ENCODE data around the gene SLC9A9.

Gene SLC9A9

DNA sequence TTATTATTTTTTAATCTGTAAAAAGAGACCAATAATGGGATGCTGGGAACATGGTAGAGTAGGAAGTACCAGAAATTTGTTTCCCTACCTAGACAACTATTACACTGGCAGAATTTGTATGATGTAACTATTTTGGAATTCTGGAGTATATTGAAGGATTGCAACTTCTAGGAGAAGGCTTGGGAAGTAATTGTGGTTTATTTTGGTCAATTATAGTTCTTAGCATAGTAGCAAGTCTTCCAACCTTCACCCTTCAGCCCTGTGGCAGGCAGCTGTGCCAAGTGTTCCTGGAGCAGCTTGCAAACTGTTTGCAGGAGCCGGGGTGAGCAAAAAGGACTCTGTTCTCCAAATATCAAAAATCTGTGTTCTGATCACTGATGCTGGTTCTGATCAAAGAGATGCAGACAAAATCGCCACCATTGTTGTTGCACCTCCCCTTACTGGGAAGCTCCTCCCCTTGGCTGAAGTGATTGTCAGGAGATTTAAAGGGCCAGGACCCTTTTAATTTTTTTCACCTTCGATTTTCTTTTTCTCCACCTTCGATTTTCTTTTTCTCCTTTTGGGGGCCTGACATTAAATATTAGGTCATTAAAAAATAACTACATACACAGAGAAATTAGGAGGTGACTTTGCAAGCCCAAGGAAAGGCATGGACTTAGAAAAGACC, 363.3 kb downstream of the SLC9A9 start:
- DNase-seq, result no peak

DNA sequence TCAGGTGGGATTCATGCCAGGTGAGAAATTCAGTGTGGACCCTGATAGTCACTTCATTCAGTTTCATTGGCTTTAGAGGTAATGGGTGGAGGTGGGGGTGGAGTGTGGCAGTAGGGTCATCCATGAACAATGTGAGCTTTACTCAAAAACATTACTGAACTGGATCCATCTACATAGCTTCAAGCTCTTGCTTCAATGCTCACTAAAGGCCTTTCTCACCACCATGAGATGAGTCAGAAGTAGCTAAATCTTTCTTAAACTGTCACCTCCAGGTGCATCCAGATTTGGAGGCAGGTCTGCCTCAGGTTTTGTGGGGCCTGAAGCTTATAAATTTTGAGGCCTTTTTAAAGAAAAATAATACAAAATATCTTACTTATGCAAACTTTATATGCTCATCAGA, 365.1 kb downstream of the SLC9A9 start:
- DNase-seq, result no peak

DNA sequence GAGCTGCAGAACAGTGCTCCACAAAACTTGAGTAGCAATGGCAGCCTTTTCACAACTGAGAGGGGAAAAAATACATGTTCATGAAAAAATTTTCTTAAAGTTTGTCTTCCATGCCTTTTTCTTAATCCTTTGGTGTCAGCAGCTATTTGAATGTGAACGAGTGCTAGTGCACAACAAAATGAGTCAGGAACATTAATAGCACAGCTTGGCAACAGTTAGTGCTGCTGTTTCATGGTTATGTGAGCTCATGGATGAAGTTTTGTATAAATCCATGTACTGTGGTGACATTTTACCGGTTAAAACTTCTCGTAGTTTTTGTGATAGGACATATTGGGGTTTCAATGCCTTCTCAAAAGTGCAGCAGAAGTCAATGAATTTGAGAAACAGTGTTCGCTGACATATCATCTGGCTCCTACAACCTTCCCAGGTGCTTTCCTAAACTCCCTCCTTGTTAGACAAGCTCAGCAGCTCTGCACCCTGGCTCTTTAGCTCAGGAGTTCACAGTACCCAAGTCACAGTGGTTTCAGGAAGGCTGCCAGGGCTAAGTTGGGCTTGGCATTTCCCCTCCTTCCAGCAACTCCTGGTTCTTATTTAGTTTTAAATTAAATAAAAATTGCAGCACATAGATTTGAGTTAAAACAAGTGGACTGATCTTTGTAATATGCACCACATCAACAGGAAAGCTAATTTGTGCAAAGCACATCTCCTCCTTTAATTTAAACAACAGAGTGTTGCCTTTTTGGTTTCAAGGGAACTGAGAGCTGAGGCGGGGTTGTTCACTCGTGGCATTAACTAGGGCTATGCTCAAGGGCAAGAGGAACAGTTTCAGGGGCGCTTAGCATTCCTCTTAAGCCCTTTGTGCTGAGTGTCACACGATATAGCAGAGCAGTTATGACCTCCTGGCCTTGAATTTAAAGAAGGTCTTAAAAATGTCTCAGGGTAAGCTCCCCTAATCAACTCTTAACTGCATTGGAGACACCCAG, 365.9 kb downstream of the SLC9A9 start:
- no peak for DNase-seq

DNA sequence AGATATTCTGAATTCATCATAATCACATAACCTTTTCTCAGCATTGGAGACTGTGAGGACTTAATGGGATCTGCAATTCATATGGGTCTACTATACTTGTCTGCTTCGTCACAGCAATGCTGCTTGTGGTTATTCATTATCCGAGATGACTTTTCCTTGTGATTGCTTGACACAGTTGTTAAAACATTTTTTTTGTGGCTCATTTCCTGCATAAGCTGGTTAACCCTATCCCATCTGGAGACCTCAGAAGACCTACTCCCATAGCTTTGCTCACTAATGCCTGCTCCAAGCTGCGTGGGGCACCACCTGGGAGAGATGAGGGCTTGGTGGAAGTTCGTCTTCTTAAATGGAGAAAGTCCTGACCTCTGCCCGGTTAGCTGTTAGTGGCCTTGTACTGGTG, 367.9 kb downstream of the SLC9A9 start:
- no peak for DNase-seq

DNA sequence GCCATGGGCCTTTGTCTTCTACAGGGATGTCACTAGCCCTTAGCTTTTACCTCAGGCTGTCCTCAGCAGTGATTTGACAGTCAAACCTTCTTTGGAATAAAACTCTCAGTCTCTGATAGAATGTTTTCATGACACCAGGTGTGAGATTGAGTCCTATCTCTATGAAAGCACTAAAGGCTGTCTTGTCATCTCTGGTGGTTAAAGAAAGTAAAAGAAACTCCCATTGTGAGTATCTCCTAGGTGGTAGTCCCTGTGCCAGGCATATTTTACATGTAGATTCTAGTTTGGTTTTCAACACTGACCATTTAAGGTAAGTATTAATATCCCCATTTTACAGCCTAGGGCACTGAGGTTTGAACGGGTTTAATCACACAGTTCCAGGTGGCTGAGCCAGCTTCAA, 368.5 kb downstream of the SLC9A9 start:
- DNase-seq, result no peak

DNA sequence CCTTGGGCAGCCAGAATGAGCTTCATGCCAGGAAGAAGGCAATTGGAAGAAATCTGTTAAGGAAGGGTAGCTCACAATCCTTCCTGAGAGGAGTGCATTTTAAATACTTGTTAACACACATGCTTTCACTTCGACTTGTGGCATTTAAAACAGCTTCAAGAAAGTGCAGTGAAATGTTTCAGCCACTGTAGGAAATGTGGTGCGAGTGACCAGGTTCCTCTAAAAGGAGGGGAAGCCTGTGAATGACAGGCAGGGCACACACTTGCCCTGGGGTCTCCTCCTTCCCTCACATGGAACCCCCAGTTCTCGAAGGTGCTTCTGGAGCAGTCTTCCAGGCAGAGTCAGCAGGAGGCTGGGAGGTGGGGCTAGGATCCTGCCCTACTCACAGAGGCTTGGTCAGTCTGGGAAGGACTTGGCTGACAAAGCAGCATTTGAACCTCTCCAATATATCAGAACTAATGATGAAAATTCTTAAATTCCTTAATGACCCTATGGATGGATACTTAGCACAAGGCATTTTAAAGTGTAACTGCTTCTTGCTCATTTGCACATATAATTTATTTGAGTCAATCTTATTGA, 370.1 kb downstream of the SLC9A9 start:
- no peak for DNase-seq

DNA sequence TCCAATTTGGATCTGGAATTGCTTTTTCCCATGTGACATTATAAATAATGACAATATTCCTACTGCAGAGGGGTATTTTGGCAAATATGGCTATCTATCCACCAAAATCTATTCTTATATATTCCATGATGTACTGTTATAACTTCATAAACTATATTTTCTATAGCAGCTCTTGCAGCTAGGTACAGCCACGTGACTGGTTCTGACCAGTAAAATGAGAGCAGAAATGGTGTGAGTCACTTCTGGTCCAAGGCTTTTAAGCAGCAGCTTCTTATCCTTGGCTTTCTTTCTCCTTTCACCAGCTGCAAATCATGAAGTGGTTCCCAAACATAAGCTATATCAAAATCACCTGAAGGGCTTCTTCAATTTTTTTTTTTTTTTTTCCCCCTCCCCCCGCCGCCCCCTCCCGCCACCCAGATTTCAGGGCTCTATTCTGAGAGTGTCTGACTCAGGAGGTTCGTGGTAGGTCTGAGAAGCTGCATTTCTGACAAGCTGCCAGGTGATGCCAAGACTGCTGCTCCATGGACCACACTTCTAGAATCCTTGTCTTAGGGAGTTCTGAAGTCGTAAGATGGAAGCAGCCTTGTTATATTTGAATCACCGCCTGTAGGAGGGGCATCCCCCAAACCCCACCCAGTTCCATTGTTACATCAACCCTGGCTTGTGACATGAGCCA, 371.2 kb downstream of the SLC9A9 start:
- no peak for DNase-seq

DNA sequence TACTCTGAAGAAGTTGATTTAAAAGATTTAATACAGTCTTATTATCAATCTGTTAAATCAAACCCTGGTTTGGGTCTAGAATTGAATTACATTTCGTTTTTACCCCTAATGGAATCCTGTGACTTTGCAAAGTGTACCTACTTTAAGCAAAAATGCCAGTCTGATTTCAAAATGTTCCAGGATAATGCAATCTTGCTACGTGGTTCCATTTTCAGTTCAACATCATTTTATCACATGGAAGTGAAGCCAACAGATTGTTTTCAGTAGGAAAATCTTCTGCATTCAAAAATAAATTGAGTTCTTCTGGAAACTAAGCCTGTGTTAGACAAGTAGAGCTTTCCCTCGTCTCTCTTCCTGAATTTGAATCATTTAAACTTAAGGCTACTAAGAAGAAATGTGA, 372.3 kb downstream of the SLC9A9 start:
- DNase-seq, result no peak

DNA sequence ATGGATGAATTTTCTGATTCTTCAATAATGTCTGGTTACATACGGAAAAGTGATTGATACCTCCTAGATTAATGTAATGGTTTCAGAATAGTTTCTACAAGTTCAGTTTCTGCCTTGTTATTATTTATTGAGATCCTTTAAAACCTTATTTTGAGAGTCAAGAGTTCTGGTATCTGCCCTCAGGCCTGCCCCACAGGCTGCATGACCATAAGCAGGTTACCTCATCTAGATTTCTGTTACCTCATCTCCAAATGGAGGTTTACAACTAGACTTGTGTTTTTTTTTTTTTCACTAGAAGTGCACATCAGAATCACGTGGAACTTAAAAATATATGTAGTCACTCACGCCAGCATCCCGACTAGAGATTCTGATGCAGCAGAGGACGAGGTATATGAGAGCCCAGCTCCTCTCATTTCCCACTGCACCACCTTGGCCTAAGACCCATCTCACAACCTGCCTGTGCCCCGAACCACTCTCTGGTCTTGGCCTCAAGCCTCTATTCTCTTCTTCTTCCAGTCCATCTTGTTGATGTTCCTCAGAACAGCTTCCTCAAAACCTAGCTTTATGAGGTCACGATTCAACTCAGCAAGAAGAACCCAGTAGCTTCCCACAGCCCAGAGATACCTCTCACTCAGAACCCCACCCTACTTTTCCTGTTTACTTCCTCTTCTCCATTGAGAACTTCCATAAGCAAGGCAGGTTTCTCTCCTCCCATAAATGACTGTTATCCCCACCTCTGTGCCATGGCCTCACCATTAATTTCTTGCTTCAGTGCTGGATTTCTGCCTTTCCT, 375.3 kb downstream of the SLC9A9 start:
- no peak for DNase-seq

DNA sequence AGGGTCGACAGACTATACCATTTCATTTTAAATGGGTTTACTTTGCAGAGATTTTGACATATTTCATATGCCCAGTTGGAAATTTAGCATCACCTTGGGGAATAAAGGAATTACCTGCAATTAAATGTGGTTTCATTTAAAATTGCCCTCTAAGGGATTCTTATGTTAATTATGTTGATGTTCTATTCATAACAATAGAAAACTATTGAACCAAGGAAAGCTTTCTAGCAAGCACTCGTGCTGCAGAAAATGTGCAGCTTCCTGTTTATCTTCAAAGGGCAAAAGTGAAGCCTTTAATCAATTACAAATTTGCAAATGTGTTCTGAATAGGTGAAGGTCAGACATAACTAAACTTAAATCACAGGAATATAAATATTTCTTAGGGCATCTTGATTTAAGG, 376.6 kb downstream of the SLC9A9 start:
- no peak for DNase-seq

DNA sequence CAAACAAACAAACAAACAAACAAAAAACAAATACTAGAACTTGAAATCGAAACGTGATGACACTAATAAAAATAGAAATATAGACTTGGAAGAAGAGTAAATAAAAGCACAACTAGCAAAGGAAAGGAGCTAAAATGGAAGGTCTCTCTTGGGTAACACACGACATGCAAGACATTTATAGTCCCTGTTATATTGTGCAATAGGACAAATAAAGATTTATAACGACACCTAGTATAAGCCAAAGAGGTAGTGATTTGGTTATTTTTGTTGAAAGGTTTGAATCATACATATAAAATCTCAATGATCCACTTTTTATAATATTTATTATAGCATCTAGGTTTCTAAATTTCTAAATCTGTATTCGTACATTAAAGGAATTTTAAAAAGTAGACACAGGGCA, 379.1 kb downstream of the SLC9A9 start:
- no peak for DNase-seq

DNA sequence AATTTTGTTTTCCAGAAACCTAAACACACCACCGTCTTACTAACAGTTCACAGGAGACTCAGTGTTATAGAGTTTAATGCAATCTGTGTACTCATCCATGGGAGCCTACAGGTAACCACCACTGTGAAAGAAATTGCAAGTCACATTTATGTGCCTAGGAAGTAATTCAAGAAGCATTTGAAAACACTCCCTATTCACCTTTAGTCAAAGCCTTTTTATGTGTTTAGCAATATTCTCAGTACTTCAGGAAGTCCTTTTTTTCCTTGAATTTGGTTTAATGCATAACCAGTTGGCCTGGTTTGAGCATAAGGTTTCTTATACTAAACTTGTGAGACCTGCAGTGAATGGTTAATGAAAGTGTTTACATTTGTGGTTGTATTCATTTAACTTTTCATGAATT, 382.6 kb downstream of the SLC9A9 start:
- DNase-seq, result no peak

DNA sequence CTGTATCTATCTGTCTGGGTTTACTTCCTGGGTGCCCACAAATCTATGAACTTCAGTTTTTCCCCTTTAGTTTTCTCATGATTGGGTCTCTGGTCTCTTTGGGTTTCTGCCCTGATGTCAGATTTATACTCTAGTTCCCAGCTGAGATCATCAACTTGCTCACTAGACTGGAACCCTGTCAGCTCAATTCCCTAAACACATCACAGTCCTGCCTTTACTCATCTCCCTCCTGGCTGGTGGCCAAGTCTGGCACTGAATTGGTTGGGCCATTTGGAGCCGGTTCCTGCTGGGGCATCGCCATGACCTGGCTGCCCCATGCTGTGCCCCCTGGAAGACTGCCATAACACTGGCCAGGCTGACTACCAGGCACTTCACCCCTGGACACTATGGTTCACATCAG, 383.4 kb downstream of the SLC9A9 start:
- DNase-seq, result no peak

DNA sequence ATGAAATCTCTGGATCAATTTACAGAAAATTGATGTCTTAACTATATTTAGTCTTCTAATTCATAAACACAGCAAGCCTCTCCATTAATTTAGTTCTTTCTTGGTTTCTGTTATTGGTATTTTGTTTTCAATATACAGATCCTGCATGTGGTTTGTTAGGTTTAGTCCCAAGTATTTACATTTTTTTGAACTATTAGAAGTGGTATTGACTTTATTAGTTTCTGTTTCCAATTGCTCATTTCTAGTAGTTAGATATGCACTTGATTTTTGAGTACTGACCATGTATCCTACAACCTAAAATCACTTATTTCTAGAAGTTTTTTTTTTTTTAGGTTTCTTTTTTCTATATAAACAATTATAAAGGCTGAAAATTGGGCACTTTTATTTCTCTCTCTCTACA, 392.8 kb downstream of the SLC9A9 start:
- DNase-seq, result no peak

DNA sequence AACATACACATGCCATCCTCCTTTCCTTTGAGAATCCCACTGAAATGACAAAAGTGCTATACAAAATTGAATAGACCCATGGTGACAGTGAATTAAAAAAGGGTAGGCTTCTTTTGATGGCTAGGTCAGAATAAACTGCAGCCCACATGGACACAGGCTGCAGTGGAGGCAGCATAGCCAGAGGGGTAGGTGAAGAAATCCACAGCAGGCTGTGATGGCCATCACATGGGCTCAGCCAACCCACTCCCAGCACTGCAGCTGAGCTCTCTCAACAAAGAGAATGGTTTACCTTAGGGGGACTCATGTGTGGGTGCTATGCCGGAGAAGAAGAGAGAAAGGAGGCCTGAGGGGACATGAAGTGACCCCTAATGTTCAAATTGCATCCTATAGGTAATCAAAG, 397.6 kb downstream of the SLC9A9 start:
- no peak for DNase-seq

DNA sequence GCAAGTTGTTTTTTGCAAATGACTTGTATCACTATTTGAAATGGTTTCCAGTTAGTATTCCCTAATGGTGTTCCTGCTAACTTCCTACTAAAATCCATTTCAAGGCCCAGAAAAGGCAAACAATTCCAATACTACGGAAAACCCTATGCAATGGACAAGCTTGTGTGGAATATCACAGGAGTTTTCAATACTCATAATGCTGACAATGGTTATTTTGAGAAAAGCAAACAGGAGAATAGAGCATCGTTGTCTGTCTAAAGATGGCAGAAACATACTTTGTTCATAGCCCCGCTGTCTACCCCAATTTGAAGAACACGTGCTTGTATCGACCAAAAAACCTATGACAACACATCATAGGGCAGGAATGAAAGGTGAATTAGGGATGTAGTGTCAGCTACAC, 400.8 kb downstream of the SLC9A9 start:
- no peak for DNase-seq

DNA sequence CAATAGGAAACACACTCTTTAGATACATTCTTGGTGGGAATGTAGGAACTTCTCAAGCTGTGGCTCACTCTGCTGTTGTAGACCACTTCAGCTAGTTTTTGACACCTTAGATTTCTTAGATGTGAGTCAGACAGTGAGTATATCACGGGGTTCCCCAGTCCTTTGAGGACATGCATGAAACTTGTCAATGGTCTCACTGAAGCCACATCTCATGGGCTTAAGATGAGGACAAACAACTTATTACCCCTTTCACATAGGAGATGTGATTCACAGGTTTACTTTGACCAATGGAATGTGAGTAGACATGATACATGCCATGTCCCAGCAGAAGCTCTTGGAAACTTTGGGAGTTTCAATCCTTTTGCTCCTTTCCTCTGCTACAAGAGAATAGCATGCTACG, 403.1 kb downstream of the SLC9A9 start:
- DNase-seq, result no peak

DNA sequence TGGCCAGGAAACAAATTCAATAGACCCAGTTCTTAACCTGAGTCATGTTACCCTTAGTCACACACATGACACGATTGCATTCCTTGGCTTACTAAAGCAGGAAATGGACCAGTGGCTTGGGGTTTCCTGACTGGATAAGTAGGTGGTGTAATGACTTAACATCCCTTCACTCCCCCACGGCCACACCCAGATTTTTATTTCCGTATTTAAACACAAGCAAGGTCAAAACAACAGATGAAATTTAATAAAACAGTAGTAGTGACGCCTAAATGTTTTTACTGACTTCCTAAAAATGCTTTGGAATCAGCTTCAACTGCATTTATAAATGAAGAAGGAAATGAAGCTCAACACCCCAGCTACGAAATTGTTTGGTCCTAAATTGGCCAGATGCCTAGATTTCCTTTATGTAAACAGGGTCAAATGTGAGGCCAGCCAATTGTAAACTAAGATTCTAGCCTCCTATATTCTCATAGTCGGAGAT, 404.4 kb downstream of the SLC9A9 start:
- peak; percentile 31 for DNase-seq

DNA sequence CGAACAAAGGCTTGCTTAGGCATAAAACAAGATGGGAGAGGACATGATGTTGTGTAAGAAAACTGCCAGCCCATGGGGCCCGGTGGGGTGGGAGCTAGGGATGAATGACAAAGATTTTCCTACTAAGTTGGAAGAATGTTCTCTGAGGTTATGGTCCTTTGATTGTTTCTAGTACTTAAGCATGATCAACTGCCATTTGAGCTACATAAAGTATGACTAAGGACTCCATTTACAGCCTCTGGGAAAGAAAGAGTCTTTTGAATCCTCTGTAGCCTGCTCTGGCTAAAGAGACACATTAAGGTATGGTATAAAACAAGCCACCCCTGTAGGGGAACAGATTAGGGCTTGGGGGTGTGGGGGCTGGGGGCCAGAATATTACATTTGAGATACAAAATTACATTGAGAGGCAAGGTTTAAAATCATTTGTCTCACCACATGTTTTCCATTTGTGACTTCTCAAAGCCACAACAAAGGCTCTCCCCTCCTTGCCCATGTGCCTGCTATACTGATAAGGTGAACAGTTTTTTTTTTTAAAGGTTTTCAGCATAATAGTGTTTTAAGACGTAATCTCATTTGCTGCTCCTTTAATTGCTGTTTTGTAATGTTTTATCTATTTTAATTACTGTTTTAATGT, 405.3 kb downstream of the SLC9A9 start:
- DNase-seq, result no peak

DNA sequence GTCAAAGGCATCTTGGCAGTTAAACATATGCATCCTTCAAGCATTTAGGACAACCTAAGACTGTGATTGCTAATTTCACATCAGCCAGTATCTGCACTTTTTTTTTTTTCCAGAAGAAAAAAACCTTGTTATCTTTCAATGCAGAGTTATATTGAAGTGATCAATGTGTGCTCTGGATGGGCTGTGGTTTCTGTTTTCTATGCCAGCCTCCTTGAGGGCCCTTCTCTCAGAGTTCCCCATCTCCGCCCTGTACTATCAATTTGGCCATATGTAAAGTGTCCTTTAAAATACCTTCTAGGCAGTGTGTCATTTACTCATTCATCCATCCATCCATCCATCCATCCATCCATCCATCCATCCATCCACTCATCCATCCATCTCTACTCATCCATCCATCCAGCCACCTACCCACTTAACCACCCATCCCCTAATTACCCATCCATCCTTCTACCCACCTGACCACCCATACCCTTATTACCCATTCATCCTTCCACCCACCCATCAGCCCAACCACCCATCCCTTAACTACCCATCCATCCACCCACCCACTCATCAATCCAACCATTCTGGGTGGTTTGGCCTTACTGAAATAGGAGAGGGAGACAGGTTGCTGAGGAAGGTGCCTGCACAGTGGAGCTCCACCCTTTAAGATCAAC, 406.6 kb downstream of the SLC9A9 start:
- DNase-seq, result no peak

DNA sequence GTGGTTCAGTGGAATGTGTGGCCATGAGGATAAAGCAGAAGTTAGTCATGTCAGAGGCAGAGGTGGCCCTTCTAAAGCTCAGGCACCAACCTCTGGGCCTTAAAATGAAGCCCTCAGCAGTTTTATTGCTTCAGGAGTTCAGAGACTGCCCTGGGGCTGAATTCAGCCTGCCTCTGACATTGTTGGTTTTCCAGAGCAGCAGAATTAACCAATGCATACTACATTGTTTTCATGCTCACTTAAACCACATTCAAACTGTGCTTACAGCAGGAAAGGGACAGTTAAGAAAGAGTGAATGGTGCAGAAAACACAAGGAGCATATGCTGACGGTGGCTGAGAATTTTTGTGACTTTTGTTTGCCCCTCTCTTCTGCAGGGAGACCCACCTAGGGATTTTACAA, 408.5 kb downstream of the SLC9A9 start:
- no peak for DNase-seq
